ENCODE results near the gene APBA1. TPM values are rescaled to one million over a fixed set of nuclear protein-coding genes. Genes with fewer than 3 reads are reported as not detected.
A peak's percentile ranks its signal among the peaks of the same experiment; 100 is the strongest.

APBA1 gene
- total and polyA plus RNA-seq, 2 of the 8 experiments (the other 6 are each of a cell fraction or from before 2014, with no cell fraction given) = 0.36 to 0.60 TPM

DNA sequence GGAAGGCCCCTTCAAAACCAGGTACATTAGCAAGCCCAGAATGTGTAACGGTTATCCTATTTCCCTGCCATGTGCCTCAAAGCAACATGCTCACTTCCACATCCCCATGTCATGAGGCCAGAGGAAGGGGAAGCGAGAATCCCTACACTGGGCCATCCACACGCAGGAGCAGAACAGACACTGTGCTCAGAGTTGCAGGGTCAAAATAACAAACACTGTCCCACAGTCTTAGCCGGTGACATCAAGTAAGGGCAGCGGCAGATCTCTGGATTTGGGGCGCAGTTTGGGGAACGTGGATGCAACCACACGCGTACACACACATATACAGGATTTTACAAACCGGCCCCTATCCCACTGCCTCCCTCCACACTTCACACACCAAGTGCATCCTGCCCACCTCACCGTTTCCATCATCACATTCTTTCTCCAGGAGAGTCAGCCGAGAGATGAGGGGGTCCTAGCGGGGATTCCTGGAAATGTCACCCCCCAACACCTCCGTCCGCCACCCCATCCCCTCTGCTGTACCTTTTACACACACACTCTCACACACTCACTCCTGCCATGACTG is 776 bp downstream of the APBA1 start:
- DNase-seq (ENCODE audit: low read depth in 1 of 2, low spot score in 2 of 2) = no peak
- Histone ChIP-seq H3K9ac (replicated peaks in 1 of 4; ENCODE audit: extremely low read depth in 1 of 4, low read depth in 3 of 4, low read length in 3 of 4) (0 out of 7 replicates have a peak overlapping the region, but pooled peaks of 1 of the 4 experiments have one; percentile 7), H3K14ac (ENCODE audit: insufficient read length) (no peak overlapping the region), H3K27ac (ENCODE audit: low read depth, low read length) (no peak overlapping the region), H4K5ac (ENCODE audit: insufficient read length, low read depth, low read length) (no peak overlapping the region), H2BK12ac (ENCODE audit: low read depth, low read length) (peak overlapping the region; percentile 65; the same call in 1 of the 2 replicates), H3K9me3 (ENCODE audit: insufficient read depth in 2 of 2, low read depth in 1 of 2, low read length in 1 of 2) (no peaks in the 10 kb centered on the region), H4K91ac (replicated peaks; ENCODE audit: insufficient read length, low read length) (no peak overlapping the region), H3K56ac (replicated peaks; ENCODE audit: insufficient read length, low read depth, low read length) (no peak overlapping the region), H4K20me1 (replicated peaks in 1 of 2; ENCODE audit: control insufficient read depth in 1 of 2, insufficient read depth in 2 of 2, low read length in 2 of 2) (peaks cover 0 to 4% of the 10 kb centered on the region in 2 experiments), H2BK20ac (ENCODE audit: low read length) (no peak overlapping the region), H2BK5ac (ENCODE audit: low read depth, low read length) (no peak overlapping the region), H3K23ac (ENCODE audit: insufficient read length) (no peak overlapping the region), H3K4me2 (ENCODE audit: insufficient read depth in 1 of 2, low read depth in 2 of 2, low read length in 2 of 2) (peak overlapping the region; percentile 63 to 90), H2AK5ac (ENCODE audit: low read depth, low read length) (no peak overlapping the region), H3K27me3 (replicated peaks in 1 of 4; ENCODE audit: control insufficient read depth in 3 of 4, extremely low read depth in 1 of 4, insufficient read depth in 3 of 4, low read length in 3 of 4) (peaks cover 8 to 23% (median 16%) of the 10 kb centered on the region in 4 experiments), H3K18ac (ENCODE audit: extremely low read depth, low read length) (no peak overlapping the region), H3K79me2 (ENCODE audit: control insufficient read depth in 1 of 2, insufficient read depth in 2 of 2, low read length in 2 of 2) (no peaks in the 10 kb centered on the region; a peak in 1 of 4 replicates), H3K79me1 (ENCODE audit: low read depth, low read length) (no peaks in the 10 kb centered on the region), H2BK15ac (ENCODE audit: low read length) (peak overlapping the region; percentile 40; the same call in 1 of the 2 replicates), H4K8ac (ENCODE audit: extremely low read depth, insufficient read depth, low read length) (0 out of 2 replicates have a peak overlapping the region, but pooled peaks have one; percentile 89), H2BK120ac (replicated peaks; ENCODE audit: low read depth, low read length) (no peak overlapping the region), H3K4me3 (ENCODE audit: extremely low read depth in 1 of 4, insufficient read depth in 2 of 4, low read depth in 3 of 4, low read length in 4 of 4) (peak overlapping the region; percentile 56 to 70 (median 62)), H3K4ac (replicated peaks; ENCODE audit: insufficient read length, low read depth, low read length) (no peak overlapping the region), H2AFZ (ENCODE audit: low read length) (no peak overlapping the region), H3K36me3 (ENCODE audit: control insufficient read depth in 2 of 4, insufficient read depth in 4 of 4, low read length in 3 of 4) (no peaks in the 10 kb centered on the region), H3K4me1 (replicated peaks in 1 of 4; ENCODE audit: control insufficient read depth in 3 of 4, insufficient read depth in 4 of 4, low read length in 3 of 4) (peaks cover 4 to 11% (median 5%) of the 10 kb centered on the region in 4 experiments; a peak in 4 of 7 replicates), H3K23me2 (ENCODE audit: low read depth, low read length) (peaks cover 8% of the 10 kb centered on the region; the same call in 1 of the 2 replicates)
- 61% methylated on average over 15 of the region's 15 CpGs; no CpG with 5 or more reads in 1 of the 2 experiments for WGBS, 2 experiments (ENCODE audit: extremely low coverage in 1 of 2, insufficient coverage in 1 of 2, insufficient read length in 1 of 2, insufficient replicate concordance in 2 of 2, low coverage in 1 of 2, low lambda C conversion rate in 2 of 2, missing lambda C conversion rate in 1 of 2)
- ChIA-PET POLR2A (ENCODE audit: partially characterized antibody) (interaction anchor here (0.7 to 1.0 kb wide), 2 partner anchors 88 to 89 kb away, joined by 3 to 4 read pairs; partner anchors contain the start of gene PTAR1), CTCF (ENCODE audit: partially characterized antibody) (interaction anchor here (1.0 to 3.3 kb wide), 5 partner anchors 10 to 138 kb away, joined by 3 to 14 read pairs (median 7); no protein-coding TSS in a partner anchor)
- FAIRE-seq = no peak
- TF ChIP-seq SUZ12 (IDR thresholded peaks at IDR 0.05; ENCODE audit: low read length) (peak; percentile 34; the same call in 1 of the 2 replicates), RFX5 (IDR thresholded peaks at IDR 0.05; ENCODE audit: borderline replicate concordance, low read depth, low read length) (no peak)

Measured in H1 (cell line).